ENCODE data around the gene ANKS1B.

ANKS1B gene

DNA sequence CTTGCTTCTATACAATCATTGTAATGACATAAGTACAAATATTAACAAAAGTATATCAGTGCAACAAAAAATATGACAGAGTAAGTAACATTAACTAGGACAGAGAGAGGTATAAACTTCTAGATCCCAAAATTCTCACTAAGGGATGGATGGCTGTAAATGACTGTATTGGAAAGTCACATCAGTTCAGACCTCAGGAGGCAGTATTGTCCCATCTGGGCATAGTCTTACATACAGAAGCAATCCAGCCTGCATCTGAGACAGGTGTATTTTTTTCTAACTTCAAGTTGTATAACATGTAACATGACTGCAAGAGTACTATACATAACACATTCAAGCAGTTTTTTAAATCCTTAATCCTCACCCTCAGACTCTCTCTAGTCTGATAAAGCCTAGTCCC lies 238.2 kb downstream of the ANKS1B start:
- TF ChIP-seq, protein P1, sequence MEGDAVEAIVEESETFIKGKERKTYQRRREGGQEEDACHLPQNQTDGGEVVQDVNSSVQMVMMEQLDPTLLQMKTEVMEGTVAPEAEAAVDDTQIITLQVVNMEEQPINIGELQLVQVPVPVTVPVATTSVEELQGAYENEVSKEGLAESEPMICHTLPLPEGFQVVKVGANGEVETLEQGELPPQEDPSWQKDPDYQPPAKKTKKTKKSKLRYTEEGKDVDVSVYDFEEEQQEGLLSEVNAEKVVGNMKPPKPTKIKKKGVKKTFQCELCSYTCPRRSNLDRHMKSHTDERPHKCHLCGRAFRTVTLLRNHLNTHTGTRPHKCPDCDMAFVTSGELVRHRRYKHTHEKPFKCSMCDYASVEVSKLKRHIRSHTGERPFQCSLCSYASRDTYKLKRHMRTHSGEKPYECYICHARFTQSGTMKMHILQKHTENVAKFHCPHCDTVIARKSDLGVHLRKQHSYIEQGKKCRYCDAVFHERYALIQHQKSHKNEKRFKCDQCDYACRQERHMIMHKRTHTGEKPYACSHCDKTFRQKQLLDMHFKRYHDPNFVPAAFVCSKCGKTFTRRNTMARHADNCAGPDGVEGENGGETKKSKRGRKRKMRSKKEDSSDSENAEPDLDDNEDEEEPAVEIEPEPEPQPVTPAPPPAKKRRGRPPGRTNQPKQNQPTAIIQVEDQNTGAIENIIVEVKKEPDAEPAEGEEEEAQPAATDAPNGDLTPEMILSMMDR (IDR thresholded peaks at IDR 0.05; ENCODE audit: control extremely low read depth, extremely low read depth, low read depth, missing control alignments): no peak
- no peak for DNase-seq (ENCODE audit: extremely low spot score)
- CTCF ChIA-PET: no interaction called here
- POLR2A ChIA-PET: no interaction called here

DNA sequence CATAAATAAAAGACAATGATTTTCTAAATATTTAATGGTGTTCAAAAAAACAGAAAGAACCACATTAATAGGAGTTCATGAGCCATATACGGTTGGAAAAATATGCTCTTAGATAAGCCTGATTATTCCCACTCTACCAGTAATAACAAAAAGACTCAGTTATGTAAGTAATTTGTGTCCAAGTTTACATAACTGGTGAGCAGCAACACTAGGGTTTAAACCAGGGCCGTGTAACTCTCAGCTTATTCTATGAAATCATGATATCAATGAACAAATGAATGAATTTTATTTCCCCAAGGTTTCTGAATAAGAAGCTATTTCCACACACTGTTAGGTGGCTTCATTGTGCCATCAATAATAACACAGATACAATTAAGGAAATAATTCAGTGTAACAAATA lies 238.8 kb downstream of the ANKS1B start:
- TF ChIP-seq, protein P1 (IDR thresholded peaks at IDR 0.05; ENCODE audit: control extremely low read depth, extremely low read depth, low read depth, missing control alignments): no peak
- ChIA-PET CTCF (no interaction called here), POLR2A (no interaction called here)
- DNase-seq (ENCODE audit: extremely low spot score): no peak

DNA sequence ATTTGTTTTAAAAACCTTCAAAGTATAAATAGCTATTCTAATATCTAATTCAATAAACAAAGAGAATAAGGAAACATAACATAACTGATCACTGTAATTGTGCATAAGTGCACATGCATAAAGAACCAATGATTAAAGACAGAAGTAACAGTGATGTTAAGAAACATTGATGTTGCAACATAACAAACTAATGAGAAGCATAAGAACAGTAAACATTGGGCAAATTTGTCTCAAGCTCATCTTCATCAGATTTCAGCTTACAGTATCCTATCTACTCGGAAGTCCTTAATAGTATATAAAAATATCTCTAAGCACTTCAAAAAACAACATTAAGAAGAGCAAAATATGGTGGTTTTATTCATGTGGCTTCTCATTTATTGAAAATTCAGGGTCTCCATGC lies 239.6 kb downstream of the ANKS1B start:
- no peak for DNase-seq (ENCODE audit: extremely low spot score)
- CTCF ChIA-PET: no interaction called here
- TF ChIP-seq, protein P1 (IDR thresholded peaks at IDR 0.05; ENCODE audit: control extremely low read depth, extremely low read depth, low read depth, missing control alignments): no peak
- POLR2A ChIA-PET: no interaction called here

DNA sequence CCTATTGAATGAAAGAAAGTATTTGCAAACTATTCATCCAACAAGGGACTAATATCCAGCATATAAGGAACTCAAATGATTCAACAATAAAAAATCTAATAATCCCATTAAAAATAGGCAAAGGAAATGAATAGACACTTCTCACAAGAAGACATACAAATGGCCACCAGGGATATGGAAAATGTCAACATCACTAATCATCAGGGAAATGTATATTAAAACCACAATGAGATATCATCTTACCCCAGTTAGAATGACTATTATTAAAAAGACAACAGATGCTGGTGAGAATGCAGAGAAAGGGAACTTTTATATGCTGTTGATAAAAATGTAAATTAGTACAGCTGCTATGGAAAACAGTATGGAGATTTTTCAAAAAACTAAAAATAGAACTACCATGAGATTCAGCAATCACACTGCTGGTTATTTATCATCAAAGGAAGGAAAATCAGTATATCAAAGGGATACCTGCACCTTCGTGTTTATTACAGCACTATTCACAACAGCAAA lies 247.9 kb downstream of the ANKS1B start:
- DNase-seq (ENCODE audit: extremely low spot score): no peak
- TF ChIP-seq, protein P1 (IDR thresholded peaks at IDR 0.05; ENCODE audit: control extremely low read depth, extremely low read depth, low read depth, missing control alignments): no peak
- CTCF ChIA-PET: no interaction called here
- POLR2A ChIA-PET: no interaction called here

DNA sequence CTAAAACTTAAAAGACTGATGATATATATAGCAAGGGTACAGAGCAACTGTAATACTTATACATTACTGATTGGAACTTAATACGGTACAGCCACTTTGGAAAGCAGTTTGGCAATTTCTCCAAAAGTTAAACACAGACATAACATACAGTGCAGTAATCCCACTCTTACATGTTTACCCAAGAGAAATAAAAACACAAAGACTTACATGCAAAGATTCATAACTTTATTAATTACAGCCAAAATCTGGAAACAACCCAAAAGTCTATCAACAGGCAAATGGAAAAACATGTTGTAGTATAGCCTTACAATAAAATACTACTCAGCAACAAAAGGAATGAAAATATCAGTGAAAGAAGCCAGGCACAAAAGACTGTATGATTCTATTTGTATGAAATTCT lies 252.6 kb downstream of the ANKS1B start:
- TF ChIP-seq, protein P1 (IDR thresholded peaks at IDR 0.05; ENCODE audit: control extremely low read depth, extremely low read depth, low read depth, missing control alignments): no peak
- ChIA-PET POLR2A (no interaction called here), CTCF (no interaction called here)
- DNase-seq (ENCODE audit: extremely low spot score): no peak

DNA sequence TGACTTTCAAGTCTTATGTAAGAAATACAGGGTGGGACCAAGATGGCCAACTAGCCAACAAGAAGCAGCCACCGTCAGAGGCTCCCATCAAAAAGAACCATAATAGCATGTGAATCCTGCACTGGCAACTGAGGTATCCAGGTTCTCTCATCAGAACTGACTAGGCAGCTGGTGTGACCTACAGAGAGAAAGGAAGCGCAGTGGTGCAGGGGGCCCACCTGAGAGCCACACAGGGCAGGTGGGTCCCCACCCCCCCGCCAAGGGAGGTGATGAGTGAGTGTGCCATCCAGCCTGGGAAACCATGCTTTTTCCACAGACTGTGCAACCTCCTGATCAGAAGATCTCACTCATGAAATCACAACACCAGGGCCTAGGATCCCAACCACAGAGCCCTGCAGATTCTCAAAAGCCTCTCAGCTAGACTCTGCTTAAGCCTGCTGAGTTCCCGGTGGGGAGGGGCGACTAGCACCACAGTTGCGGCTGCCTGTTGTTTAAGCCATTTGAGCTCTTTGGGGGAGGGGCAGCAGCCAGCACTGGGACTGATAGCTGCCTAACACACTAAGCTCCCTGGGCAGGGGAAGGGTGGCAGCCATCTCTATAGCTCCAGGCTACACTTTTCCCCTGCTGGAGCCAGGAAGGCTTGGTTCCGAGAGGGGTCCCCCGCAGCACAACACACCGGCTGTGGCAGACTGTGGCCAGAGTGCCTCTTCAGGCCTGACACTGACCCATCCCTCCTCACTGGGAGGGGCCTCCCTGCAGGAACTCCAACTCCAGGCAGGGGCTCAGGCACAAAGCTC lies 261.8 kb downstream of the ANKS1B start:
- no peak for DNase-seq (ENCODE audit: extremely low spot score)
- POLR2A ChIA-PET: no interaction called here
- CTCF ChIA-PET: no interaction called here
- TF ChIP-seq, protein P1 (IDR thresholded peaks at IDR 0.05; ENCODE audit: control extremely low read depth, extremely low read depth, low read depth, missing control alignments): no peak

Measured in GM10248 (cell line).